ENCODE results near the gene TJP1. TPM values are rescaled to one million over a fixed set of nuclear protein-coding genes. Genes with fewer than 3 reads are reported as not detected.

Gene TJP1
- total RNA-seq, 1 donor from 2014 or later: 0.44 TPM

- no peaks in the 10 kb centered on the region for H3K4me1 Mint-ChIP-seq
- intact Hi-C loops (cut with micrococcal nuclease): no loop called here
- no peak for ATAC-seq (ENCODE audit: low read depth)
Measured at GRCh38 chr15:29685156-29686078, 136.9 kb downstream of the TJP1 start.

GRCh38 chr15:29682781-29683180, 139.5 kb downstream of the TJP1 start:
- H3K4me1 Mint-ChIP-seq: no peaks in the 10 kb centered on the region
- no peaks in the 10 kb centered on the region for H3K36me3 Mint-ChIP-seq (ENCODE audit: low read depth)
- H3K9me3 Mint-ChIP-seq: peaks cover 2% of the 10 kb centered on the region
- ATAC-seq (ENCODE audit: low read depth): no peak
- CTCF ChIA-PET: no interaction called here
- POLR2A ChIA-PET: no interaction called here
- H3K27me3 Mint-ChIP-seq: peaks cover 3% of the 10 kb centered on the region
- H3K4me3 Mint-ChIP-seq: no peak overlapping the region
- H3K27ac Mint-ChIP-seq: no peak overlapping the region
- TF ChIP-seq CTCF (IDR thresholded peaks at IDR 0.05): no peak
- intact Hi-C loops (cut with micrococcal nuclease): loop anchor here (5.0 kb wide), 1 partner anchor 580 kb away; no protein-coding TSS in a partner anchor
- DNase-seq: no peak

More at GRCh38 chr15:29685156-29686078, 136.9 kb downstream of the TJP1 start:
- Mint-ChIP-seq H3K27me3 (peaks cover 5% of the 10 kb centered on the region), H3K4me3 (no peak overlapping the region), H3K36me3 (ENCODE audit: low read depth) (no peaks in the 10 kb centered on the region), H3K27ac (no peak overlapping the region), H3K9me3 (peaks cover 2% of the 10 kb centered on the region)
- no peak for DNase-seq
- TF ChIP-seq CTCF (IDR thresholded peaks at IDR 0.05): no peak
- ChIA-PET POLR2A (no interaction called here), CTCF (no interaction called here)

- Mint-ChIP-seq H3K36me3 (ENCODE audit: low read depth) (no peaks in the 10 kb centered on the region), H3K4me1 (no peaks in the 10 kb centered on the region), H3K27me3 (peaks cover 8% of the 10 kb centered on the region), H3K27ac (no peak overlapping the region), H3K4me3 (no peak overlapping the region), H3K9me3 (peaks cover 2% of the 10 kb centered on the region)
- TF ChIP-seq CTCF (IDR thresholded peaks at IDR 0.05): no peak
- ATAC-seq (ENCODE audit: low read depth) (no peak), DNase-seq (no peak)
- intact Hi-C loops (cut with micrococcal nuclease): loop anchor here (5.0 kb wide), 1 partner anchor 580 kb away; no protein-coding TSS in a partner anchor
- CTCF ChIA-PET: no interaction called here
- POLR2A ChIA-PET: no interaction called here
Measured at GRCh38 chr15:29682361-29682760, 139.9 kb downstream of the TJP1 start.

GRCh38 chr15:29681946-29682345, 140.3 kb downstream of the TJP1 start:
- POLR2A ChIA-PET: no interaction called here
- H3K27ac Mint-ChIP-seq: no peak overlapping the region
- H3K9me3 Mint-ChIP-seq: peaks cover 2% of the 10 kb centered on the region
- intact Hi-C loops (cut with micrococcal nuclease): loop anchor here (5.0 kb wide), 1 partner anchor 580 kb away; no protein-coding TSS in a partner anchor
- ATAC-seq (ENCODE audit: low read depth): no peak
- H3K4me3 Mint-ChIP-seq: no peak overlapping the region
- peaks cover 12% of the 10 kb centered on the region for H3K27me3 Mint-ChIP-seq
- CTCF ChIA-PET: no interaction called here
- TF ChIP-seq CTCF (IDR thresholded peaks at IDR 0.05): no peak
- no peak for DNase-seq
- H3K36me3 Mint-ChIP-seq (ENCODE audit: low read depth): no peaks in the 10 kb centered on the region
- H3K4me1 Mint-ChIP-seq: no peaks in the 10 kb centered on the region

- intact Hi-C loops (cut with micrococcal nuclease): loop anchor here (5.0 kb wide), 1 partner anchor 579 kb away; no protein-coding TSS in a partner anchor
- DNase-seq: no peak
- no peak overlapping the region for H3K27ac Mint-ChIP-seq
- no peaks in the 10 kb centered on the region for H3K9me3 Mint-ChIP-seq
- no peaks in the 10 kb centered on the region for H3K4me1 Mint-ChIP-seq
- peaks cover 17% of the 10 kb centered on the region for H3K27me3 Mint-ChIP-seq
- POLR2A ChIA-PET: no interaction called here
- no peaks in the 10 kb centered on the region for H3K36me3 Mint-ChIP-seq (ENCODE audit: low read depth)
- no peak for ATAC-seq (ENCODE audit: low read depth)
- CTCF ChIA-PET: interaction anchor here (1.0 kb wide), 1 partner anchor 579 kb away, joined by 3 read pairs; no protein-coding TSS in a partner anchor
- H3K4me3 Mint-ChIP-seq: no peak overlapping the region
- TF ChIP-seq CTCF (IDR thresholded peaks at IDR 0.05): no peak
Measured at GRCh38 chr15:29681166-29681845, 141.0 kb downstream of the TJP1 start.

All from activated B cell treated with CpG ODN at 0.5 μM for 24 hours (primary cell).